Stimulated activated naive B cell treated with anti-CD40 and anti-IgM and Interleukin-4, amounts not matched to agents 10 μg/mL and 1 μg/mL and 100 μg/mL, for 72 hours (primary cell): ENCODE measurements around the gene SMIM12.

Experiments
- ATAC-seq, 2 donors: fragments of 150-1000 bp; cut with Tn5 transposase; replicated peaks; 2 replicates each; pipeline ENCODE4 v1.10.0; 2021; ENCODE audit warnings: moderate library complexity in 1 of 2
- DNase-seq: peaks from one replicate; pipeline ENCODE4 v3.0.0; 2021
- H3K27ac Mint-ChIP-seq: one replicate; pipeline ENCODE4 v1.8.0; 2022; ENCODE audit warnings: mild to moderate bottlenecking, mixed read lengths
- H3K27me3 Mint-ChIP-seq, 2 donors: one replicate each; pipeline ENCODE4 v1.8.0; 2022; ENCODE audit warnings: mixed read lengths in 2 of 2
- H3K36me3 Mint-ChIP-seq, 2 donors: one replicate each; pipeline ENCODE4 v1.8.0; 2022; ENCODE audit warnings: mixed read lengths in 2 of 2, mild to moderate bottlenecking in 1 of 2
- H3K4me1 Mint-ChIP-seq, 2 donors: one replicate each; pipeline ENCODE4 v1.8.0; 2022; ENCODE audit warnings: mixed read lengths in 2 of 2, mild to moderate bottlenecking in 1 of 2
- H3K4me3 Mint-ChIP-seq, 2 donors: one replicate each; pipeline ENCODE4 v1.8.0; 2022; ENCODE audit warnings: mild to moderate bottlenecking in 2 of 2, mixed read lengths in 2 of 2, moderate library complexity in 1 of 2
- H3K9me3 Mint-ChIP-seq, 2 donors: one replicate each; pipeline ENCODE4 v1.8.0; 2022; ENCODE audit warnings: mixed read lengths in 2 of 2, mild to moderate bottlenecking in 1 of 2

The SMIM12 gene

GRCh38 chr1:34889705-34890104 is 30.2 kb upstream of the SMIM12 start:
- Mint-ChIP-seq H3K4me3 (no peak overlapping the region), H3K27ac (no peak overlapping the region), H3K27me3 (peaks cover 25 to 44% of the 10 kb centered on the region in 2 donors), H3K9me3 (peaks cover 5 to 8% of the 10 kb centered on the region in 2 donors), H3K36me3 (peaks cover 14 to 17% of the 10 kb centered on the region in 2 donors), H3K4me1 (peaks cover 3 to 11% of the 10 kb centered on the region in 2 donors)
- DNase-seq (no peak), ATAC-seq (no peak)

GRCh38 chr1:34887593-34887992 is 28.0 kb upstream of the SMIM12 start:
- no peak overlapping the region for H3K27ac Mint-ChIP-seq
- peaks cover 31 to 46% of the 10 kb centered on the region in 2 donors for H3K27me3 Mint-ChIP-seq
- peaks cover 3 to 12% of the 10 kb centered on the region in 2 donors for H3K4me1 Mint-ChIP-seq
- peaks cover 5 to 8% of the 10 kb centered on the region in 2 donors for H3K9me3 Mint-ChIP-seq
- no peak for ATAC-seq
- no peak overlapping the region for H3K4me3 Mint-ChIP-seq
- no peak for DNase-seq
- peaks cover 16 to 17% of the 10 kb centered on the region in 2 donors for H3K36me3 Mint-ChIP-seq

DNA sequence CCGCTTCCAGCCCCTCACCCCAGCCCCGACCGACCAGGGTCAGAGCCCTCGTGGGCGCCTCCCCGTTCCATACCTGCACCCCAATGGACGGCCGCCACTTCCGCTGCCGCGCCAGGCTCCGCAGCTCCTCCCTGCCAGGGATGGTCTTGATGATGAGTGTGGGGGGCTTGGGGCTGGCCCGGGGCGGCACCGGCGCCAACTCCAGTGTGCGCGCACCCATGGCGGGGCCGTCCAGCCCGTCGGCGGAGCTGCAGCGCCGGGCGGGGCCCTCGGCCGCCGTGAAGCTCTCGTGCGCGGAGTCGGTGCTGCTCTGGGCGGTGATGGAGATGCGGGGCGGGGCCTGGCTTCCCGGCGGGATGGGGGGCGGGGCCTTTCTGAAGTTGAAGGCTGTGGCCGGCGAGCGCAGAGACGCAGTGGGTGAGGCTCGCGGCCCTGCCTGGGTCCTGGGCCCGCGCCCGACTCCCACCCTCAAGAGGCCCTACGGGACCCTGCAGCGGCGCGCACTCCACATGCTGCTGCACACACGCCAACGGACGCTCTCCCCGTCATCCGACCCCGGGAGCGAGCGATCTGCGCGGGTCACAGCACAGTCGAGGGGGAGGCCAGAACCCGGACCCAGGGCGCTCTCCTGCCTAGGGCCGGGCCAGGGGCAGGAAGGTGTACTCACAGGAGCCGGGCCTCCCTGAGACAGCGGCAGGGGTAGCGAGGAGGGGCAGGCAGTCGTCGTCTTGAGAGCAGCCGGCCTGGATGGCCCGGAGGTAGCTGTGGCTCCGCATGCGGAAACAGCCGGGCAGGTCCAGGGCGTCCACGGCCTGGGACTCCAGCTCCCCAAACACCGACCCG is 26.1 kb upstream of the SMIM12 start:
- DNase-seq = peak; percentile 39
- H3K27me3 Mint-ChIP-seq = peaks cover 31 to 46% of the 10 kb centered on the region in 2 donors
- peaks cover 3 to 12% of the 10 kb centered on the region in 2 donors for H3K4me1 Mint-ChIP-seq
- no peak overlapping the region for H3K27ac Mint-ChIP-seq
- H3K4me3 Mint-ChIP-seq = peak overlapping the region; percentile 82 to 87
- H3K36me3 Mint-ChIP-seq = peaks cover 7 to 9% of the 10 kb centered on the region in 2 donors
- H3K9me3 Mint-ChIP-seq = peaks cover 0 to 3% of the 10 kb centered on the region in 2 donors
- ATAC-seq = peak; percentile 86 to 87

- Mint-ChIP-seq H3K4me1 (peaks cover 3 to 12% of the 10 kb centered on the region in 2 donors), H3K4me3 (peak overlapping the region; percentile 82 to 87), H3K36me3 (peaks cover 7 to 9% of the 10 kb centered on the region in 2 donors), H3K27ac (no peak overlapping the region), H3K9me3 (peaks cover 0 to 3% of the 10 kb centered on the region in 2 donors), H3K27me3 (peaks cover 31 to 46% of the 10 kb centered on the region in 2 donors)
- ATAC-seq (peak in 1 of 2 donors; percentile 22), DNase-seq (no peak)
Observed at GRCh38 chr1:34884961-34885360, 25.4 kb upstream of the SMIM12 start.

DNA sequence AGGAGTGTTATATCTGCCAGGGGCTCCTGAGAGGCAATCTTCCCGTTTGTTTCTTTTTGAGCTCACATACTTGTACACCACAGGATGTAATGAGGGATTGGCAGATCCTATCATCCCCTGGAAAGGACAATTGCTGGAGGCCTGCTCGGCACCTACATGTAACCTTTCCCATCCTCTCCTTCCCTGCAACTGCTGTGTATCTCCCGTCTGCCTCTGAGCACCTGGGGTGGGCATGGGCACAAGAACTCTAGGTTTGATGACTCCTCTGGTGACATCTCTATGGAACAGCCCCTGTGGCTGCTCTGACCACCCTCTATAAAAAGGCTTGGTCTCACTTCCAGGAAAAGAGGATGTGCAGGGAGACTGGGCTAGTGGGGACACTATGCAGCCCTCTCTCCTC is 25.0 kb upstream of the SMIM12 start:
- Mint-ChIP-seq H3K4me3 (peak overlapping the region; percentile 82 to 87), H3K9me3 (peaks cover 0 to 3% of the 10 kb centered on the region in 2 donors), H3K4me1 (peaks cover 3 to 12% of the 10 kb centered on the region in 2 donors), H3K36me3 (peaks cover 7 to 8% of the 10 kb centered on the region in 2 donors), H3K27me3 (peaks cover 31 to 46% of the 10 kb centered on the region in 2 donors), H3K27ac (no peak overlapping the region)
- no peak for DNase-seq
- no peak for ATAC-seq

DNA sequence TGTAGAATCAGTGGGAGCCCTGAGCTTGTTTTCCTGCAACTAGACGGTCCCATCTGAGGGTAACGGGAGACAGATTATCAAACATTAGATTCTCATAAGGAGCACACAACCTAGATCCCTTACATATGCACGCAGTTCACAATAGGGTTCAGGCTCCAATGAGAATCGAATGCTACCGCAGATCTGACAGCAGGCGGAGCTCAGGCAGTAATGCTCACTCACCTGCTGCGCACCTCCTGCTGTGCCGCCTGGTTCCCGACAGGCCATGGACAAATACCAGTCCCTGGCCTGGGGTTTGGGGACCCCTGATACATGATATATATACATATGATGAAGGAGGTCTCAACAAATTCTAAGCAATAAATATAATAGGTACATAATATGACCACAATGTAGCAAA is 19.7 kb upstream of the SMIM12 start:
- Mint-ChIP-seq H3K27me3 (peaks cover 1 to 7% of the 10 kb centered on the region in 2 donors), H3K36me3 (peaks cover 7 to 14% of the 10 kb centered on the region in 2 donors), H3K4me1 (no peaks in the 10 kb centered on the region), H3K4me3 (no peak overlapping the region), H3K9me3 (peaks cover 0 to 3% of the 10 kb centered on the region in 2 donors), H3K27ac (no peak overlapping the region)
- DNase-seq (no peak), ATAC-seq (no peak)

GRCh38 chr1:34876406-34876805 is 16.9 kb upstream of the SMIM12 start:
- Mint-ChIP-seq H3K4me1 (peaks cover 0 to under 1% of the 10 kb centered on the region in 2 donors), H3K36me3 (peaks cover 10 to 11% of the 10 kb centered on the region in 2 donors), H3K27ac (no peak overlapping the region), H3K4me3 (no peak overlapping the region), H3K9me3 (peaks cover 0 to 3% of the 10 kb centered on the region in 2 donors), H3K27me3 (peaks cover 0 to 7% of the 10 kb centered on the region in 2 donors)
- no peak for DNase-seq
- ATAC-seq = no peak

DNA sequence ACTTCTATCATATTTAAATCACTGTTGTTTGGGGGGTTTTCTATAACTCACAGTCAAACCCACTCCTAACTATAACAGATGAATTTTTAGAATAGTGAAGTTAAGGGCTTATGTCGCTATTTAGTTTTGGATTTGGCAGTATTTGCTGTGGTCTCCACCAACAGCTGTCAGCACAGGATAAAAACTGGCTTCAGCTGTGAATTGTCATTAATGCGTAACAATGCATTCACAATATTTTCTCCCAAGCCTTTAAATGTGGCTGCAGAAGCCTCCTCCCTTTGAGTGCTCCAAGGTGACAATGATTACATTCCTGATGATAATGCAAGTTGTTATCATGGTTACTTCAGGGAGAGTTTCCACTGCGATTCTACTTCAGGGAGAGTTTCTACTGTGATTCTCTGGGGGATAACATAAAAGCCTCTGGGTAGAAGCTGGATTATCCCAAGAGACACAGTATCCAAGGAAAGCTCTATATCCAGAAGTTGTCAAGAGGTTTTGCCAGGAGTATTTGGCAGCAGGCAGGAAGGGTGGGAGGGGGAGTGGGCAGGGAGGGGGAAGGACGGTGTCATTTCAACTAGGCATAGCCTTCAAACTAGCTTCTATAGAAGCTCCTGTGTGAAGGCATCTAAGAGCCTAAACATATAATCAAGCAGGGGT is 14.9 kb upstream of the SMIM12 start:
- no peak overlapping the region for H3K27ac Mint-ChIP-seq
- H3K27me3 Mint-ChIP-seq = peaks cover 0 to 7% of the 10 kb centered on the region in 2 donors
- peaks cover 6 to 13% of the 10 kb centered on the region in 2 donors for H3K4me1 Mint-ChIP-seq
- no peaks in the 10 kb centered on the region for H3K9me3 Mint-ChIP-seq
- H3K4me3 Mint-ChIP-seq = no peak overlapping the region
- DNase-seq (no peak), ATAC-seq (no peak)
- H3K36me3 Mint-ChIP-seq = peaks cover 8 to 10% of the 10 kb centered on the region in 2 donors

- Mint-ChIP-seq H3K27me3 (peaks cover 0 to 7% of the 10 kb centered on the region in 2 donors), H3K4me1 (peaks cover 11 to 26% of the 10 kb centered on the region in 2 donors), H3K27ac (no peak overlapping the region), H3K4me3 (no peak overlapping the region), H3K9me3 (no peaks in the 10 kb centered on the region), H3K36me3 (peaks cover 8 to 10% of the 10 kb centered on the region in 2 donors)
- ATAC-seq = no peak
- DNase-seq = no peak
Observed at GRCh38 chr1:34872133-34872503, 12.6 kb upstream of the SMIM12 start.

DNA sequence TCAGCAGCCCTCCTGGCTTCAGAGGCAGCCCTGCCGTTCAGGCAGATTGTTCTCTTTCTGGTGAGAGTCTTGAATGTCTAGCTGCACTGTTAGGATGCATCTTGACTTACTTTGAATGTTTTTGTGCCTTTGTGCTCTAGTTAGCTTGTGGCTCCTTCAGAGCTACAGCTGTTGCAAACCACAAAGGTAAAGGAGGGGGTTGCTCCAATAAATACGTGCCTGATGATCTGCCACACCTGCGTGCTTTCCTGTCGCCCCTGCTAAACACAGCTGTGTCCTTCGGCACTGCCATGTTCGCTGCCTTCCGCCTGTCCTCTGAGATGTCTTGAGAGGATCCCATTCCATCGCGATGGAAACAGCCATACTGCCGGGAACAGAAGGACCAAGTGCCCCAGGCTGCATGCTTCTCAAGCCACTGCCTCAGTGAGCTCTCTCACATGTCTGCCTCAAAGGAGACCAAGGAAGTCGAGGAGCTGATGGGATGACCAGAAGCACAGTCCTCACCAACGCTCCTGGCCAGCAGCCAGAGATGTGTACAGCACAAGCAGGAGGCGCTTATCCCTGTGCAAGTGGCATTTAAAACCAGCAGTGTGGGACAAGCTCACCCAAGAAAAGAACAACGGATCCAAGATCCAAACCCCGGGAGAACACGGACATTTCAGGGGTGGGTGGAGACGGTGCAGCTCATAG is 12.0 kb upstream of the SMIM12 start:
- Mint-ChIP-seq H3K4me3 (no peak overlapping the region), H3K9me3 (no peaks in the 10 kb centered on the region), H3K27me3 (peaks cover 0 to 7% of the 10 kb centered on the region in 2 donors), H3K4me1 (peaks cover 11 to 31% of the 10 kb centered on the region in 2 donors), H3K27ac (no peak overlapping the region), H3K36me3 (peaks cover 8 to 10% of the 10 kb centered on the region in 2 donors)
- DNase-seq (no peak), ATAC-seq (no peak)

- no peak for DNase-seq
- peaks cover 0 to 7% of the 10 kb centered on the region in 2 donors for H3K27me3 Mint-ChIP-seq
Observed at GRCh38 chr1:34870395-34870794, 10.8 kb upstream of the SMIM12 start.

DNA sequence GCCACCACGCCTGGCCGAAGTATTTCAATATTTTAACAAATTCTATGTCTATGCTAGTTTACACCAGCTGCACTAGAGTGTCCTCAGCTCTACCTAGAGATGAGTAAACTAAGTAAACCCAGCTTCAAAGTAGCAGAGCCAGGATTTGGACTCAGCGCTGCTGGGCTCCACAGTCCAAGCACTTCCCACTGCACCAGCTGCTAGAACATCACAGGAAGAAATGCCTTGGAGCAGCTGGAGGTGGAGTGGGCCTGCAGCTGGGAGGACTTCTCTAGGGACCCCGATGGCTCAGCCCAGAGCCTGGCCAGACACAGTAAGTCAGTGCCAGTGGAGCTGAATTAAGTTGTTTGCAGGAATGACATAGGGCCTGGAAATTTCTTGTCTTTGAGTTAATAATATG is 10.2 kb upstream of the SMIM12 start:
- DNase-seq (no peak), ATAC-seq (no peak)
- no peaks in the 10 kb centered on the region for H3K9me3 Mint-ChIP-seq
- peaks cover 3 to 6% of the 10 kb centered on the region in 2 donors for H3K36me3 Mint-ChIP-seq
- no peak overlapping the region for H3K27ac Mint-ChIP-seq
- H3K4me1 Mint-ChIP-seq = peaks cover 14 to 41% of the 10 kb centered on the region in 2 donors
- peaks cover 0 to under 1% of the 10 kb centered on the region in 2 donors for H3K27me3 Mint-ChIP-seq
- H3K4me3 Mint-ChIP-seq = no peak overlapping the region

More at GRCh38 chr1:34870395-34870794, 10.8 kb upstream of the SMIM12 start:
- Mint-ChIP-seq H3K27ac (no peak overlapping the region), H3K9me3 (no peaks in the 10 kb centered on the region), H3K4me3 (no peak overlapping the region), H3K4me1 (peaks cover 11 to 36% of the 10 kb centered on the region in 2 donors), H3K36me3 (peaks cover 6 to 8% of the 10 kb centered on the region in 2 donors)
- no peak for ATAC-seq

DNA sequence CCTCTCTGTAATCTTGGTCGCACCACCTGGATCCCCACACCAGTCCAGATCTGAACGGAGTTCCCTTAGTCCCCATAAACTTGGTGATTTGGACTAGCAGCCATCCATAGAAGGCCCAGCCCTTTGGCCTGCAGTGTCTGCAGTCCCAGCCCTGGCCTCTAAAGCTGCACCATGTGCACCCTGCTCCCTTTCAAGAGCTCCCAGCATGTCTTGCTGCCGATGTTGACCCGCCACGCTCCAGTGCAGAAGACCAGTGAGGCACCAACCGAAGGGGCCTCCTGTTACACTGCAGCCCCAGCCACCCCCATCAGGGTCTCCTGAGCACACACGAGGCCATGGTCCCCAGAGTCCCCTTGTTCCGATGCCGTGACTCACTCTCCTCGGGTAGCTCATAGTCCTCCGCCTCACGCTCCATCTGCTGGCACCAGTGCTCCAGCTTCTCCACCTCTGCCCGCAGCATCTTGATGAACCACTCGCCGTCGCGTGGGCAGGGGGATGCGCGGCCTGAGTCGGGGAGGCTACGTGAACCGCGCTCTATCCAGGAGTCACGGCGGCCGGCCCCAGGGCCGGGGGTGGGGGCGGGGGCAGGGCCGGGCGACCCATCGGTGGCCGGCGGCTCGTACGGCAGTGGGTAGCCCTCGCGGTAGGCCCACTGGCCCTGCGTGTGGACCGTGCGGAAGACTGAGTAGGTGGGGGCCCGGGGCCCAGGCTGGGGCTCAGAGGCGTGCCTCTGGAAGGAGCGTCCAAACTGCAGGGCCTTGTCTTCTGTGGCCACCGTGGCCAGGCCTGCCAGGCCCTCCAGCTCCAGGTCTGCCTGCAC is 8.9 kb upstream of the SMIM12 start:
- no peaks in the 10 kb centered on the region for H3K9me3 Mint-ChIP-seq
- no peak overlapping the region for H3K27ac Mint-ChIP-seq
- no peak overlapping the region for H3K4me3 Mint-ChIP-seq
- no peaks in the 10 kb centered on the region for H3K27me3 Mint-ChIP-seq
- peaks cover 20 to 49% of the 10 kb centered on the region in 2 donors for H3K4me1 Mint-ChIP-seq
- ATAC-seq = no peak
- DNase-seq = no peak
- H3K36me3 Mint-ChIP-seq = peaks cover 3 to 6% of the 10 kb centered on the region in 2 donors
